ENCODE results near the gene AP3S2. TPM values are rescaled to one million over a fixed set of nuclear protein-coding genes. Genes with fewer than 3 reads are reported as not detected.

The AP3S2 gene
- total and polyA plus RNA-seq, 2 of the 8 experiments (the other 6 are each of a cell fraction or from before 2014, with no cell fraction given), result 19.2 to 45.4 TPM

DNA sequence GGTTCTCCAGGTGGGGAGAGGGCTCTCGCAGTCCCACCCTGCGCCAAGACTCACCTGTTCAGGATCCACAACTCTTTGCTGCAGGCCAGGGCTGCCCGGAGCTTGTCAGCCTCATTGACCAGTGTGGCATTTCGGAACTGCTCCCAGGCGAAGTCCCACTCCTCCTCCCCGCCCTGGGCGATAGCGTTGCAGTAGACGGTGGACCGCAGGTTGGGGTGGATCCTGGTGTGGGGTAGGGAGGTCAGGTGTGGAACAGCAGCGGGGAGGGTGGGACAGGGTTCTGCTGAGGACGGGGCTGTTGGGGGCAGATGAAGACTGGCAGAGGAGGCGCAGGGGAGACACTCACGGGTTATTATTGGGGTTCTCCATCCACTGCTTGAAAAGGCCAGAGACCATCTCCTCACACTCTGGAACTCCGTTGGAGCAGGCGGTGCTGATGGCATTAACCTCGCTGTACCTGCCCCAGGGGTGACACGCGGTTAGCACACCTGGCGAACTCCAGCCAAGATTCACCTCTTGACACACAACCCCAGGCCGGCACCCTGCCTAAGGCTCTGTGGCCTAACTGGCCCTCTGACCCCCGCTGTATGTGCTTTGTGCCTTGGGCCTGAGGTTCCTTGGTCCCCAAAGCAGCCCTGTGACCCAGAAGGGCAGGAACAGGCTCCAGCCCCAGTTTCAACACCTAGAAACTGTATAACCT lies 101.5 kb downstream of the AP3S2 start:
- H3K79me1 ChIP-seq (ENCODE audit: low read depth, low read length), result no peaks in the 10 kb centered on the region
- DNase-seq (ENCODE audit: low read depth in 1 of 2, low spot score in 2 of 2) (no peak), FAIRE-seq (no peak)
- CTCF ChIA-PET (ENCODE audit: partially characterized antibody), result interaction anchor here (0.6 to 2.9 kb wide), 5 partner anchors 10 to 96 kb away, joined by 3 to 7 read pairs (median 4); no protein-coding TSS in a partner anchor
- H2BK120ac ChIP-seq (replicated peaks; ENCODE audit: low read depth, low read length), result no peak overlapping the region
- H4K20me1 ChIP-seq (replicated peaks in 1 of 2; ENCODE audit: control insufficient read depth in 1 of 2, insufficient read depth in 2 of 2, low read length in 2 of 2), result no peaks in the 10 kb centered on the region
- H3K4ac ChIP-seq (replicated peaks; ENCODE audit: insufficient read length, low read depth, low read length), result no peak overlapping the region
- H2AFZ ChIP-seq (ENCODE audit: low read length), result no peak overlapping the region
- H2BK15ac ChIP-seq (ENCODE audit: low read length), result no peak overlapping the region
- H3K27ac ChIP-seq (ENCODE audit: low read depth, low read length), result no peak overlapping the region
- no peak overlapping the region for H2AK5ac ChIP-seq (ENCODE audit: low read depth, low read length)
- H3K14ac ChIP-seq (ENCODE audit: insufficient read length), result no peak overlapping the region
- peaks cover 0 to 3% of the 10 kb centered on the region in 2 experiments; a peak in 2 of 4 replicates for H3K9me3 ChIP-seq (ENCODE audit: insufficient read depth in 2 of 2, low read depth in 1 of 2, low read length in 1 of 2)
- H4K5ac ChIP-seq (ENCODE audit: insufficient read length, low read depth, low read length), result no peak overlapping the region
- no peaks in the 10 kb centered on the region for H3K79me2 ChIP-seq (ENCODE audit: control insufficient read depth in 1 of 2, insufficient read depth in 2 of 2, low read length in 2 of 2)
- no peaks in the 10 kb centered on the region; a peak in 1 of 7 replicates for H3K27me3 ChIP-seq (replicated peaks in 1 of 4; ENCODE audit: control insufficient read depth in 3 of 4, extremely low read depth in 1 of 4, insufficient read depth in 3 of 4, low read length in 3 of 4)
- H3K4me2 ChIP-seq (ENCODE audit: insufficient read depth in 1 of 2, low read depth in 2 of 2, low read length in 2 of 2), result no peak overlapping the region
- H4K8ac ChIP-seq (ENCODE audit: extremely low read depth, insufficient read depth, low read length), result no peak overlapping the region; the same call in 1 of the 2 replicates
- WGBS, 2 experiments (ENCODE audit: extremely low coverage in 1 of 2, insufficient coverage in 1 of 2, insufficient read length in 1 of 2, insufficient replicate concordance in 2 of 2, low coverage in 1 of 2, low lambda C conversion rate in 2 of 2, missing lambda C conversion rate in 1 of 2), result 84% methylated on average over 19 of the region's 22 CpGs; no CpG with 5 or more reads in 1 of the 2 experiments
- POLR2A ChIA-PET (ENCODE audit: partially characterized antibody), result interaction anchor here (0.9 kb wide), 1 partner anchor 10 kb away, joined by 3 read pairs; no protein-coding TSS in a partner anchor
- H3K9ac ChIP-seq (replicated peaks in 1 of 4; ENCODE audit: extremely low read depth in 1 of 4, low read depth in 3 of 4, low read length in 3 of 4), result no peak overlapping the region
- H3K56ac ChIP-seq (replicated peaks; ENCODE audit: insufficient read length, low read depth, low read length), result no peak overlapping the region
- H3K23ac ChIP-seq (ENCODE audit: insufficient read length), result no peak overlapping the region
- H3K36me3 ChIP-seq (ENCODE audit: control insufficient read depth in 2 of 4, insufficient read depth in 4 of 4, low read length in 3 of 4), result no peaks in the 10 kb centered on the region
- H4K91ac ChIP-seq (replicated peaks; ENCODE audit: insufficient read length, low read length), result no peak overlapping the region
- no peak overlapping the region for H2BK12ac ChIP-seq (ENCODE audit: low read depth, low read length)
- H2BK20ac ChIP-seq (ENCODE audit: low read length), result no peak overlapping the region
- H3K23me2 ChIP-seq (ENCODE audit: low read depth, low read length), result no peaks in the 10 kb centered on the region
- no peak overlapping the region for H2BK5ac ChIP-seq (ENCODE audit: low read depth, low read length)
- H3K4me1 ChIP-seq (replicated peaks in 1 of 4; ENCODE audit: control insufficient read depth in 3 of 4, insufficient read depth in 4 of 4, low read length in 3 of 4), result no peaks in the 10 kb centered on the region
- no peak overlapping the region for H3K18ac ChIP-seq (ENCODE audit: extremely low read depth, low read length)
- H3K4me3 ChIP-seq (ENCODE audit: extremely low read depth in 1 of 4, insufficient read depth in 2 of 4, low read depth in 3 of 4, low read length in 4 of 4), result no peak overlapping the region
- TF ChIP-seq YY1 (IDR thresholded peaks at IDR 0.05; ENCODE audit: low read depth, low read length) (no peak), JUN (IDR thresholded peaks at IDR 0.05; ENCODE audit: low read depth, low read length) (no peak), CBX5 (IDR thresholded peaks at IDR 0.05; ENCODE audit: low read depth, low read length) (no peak), CBX8 (IDR thresholded peaks at IDR 0.05; ENCODE audit: borderline replicate concordance, low read depth, low read length) (no peak), ZNF274 (IDR thresholded peaks at IDR 0.05; ENCODE audit: borderline replicate concordance, extremely low read depth, low read length) (no peak), RNF2 (IDR thresholded peaks at IDR 0.05; ENCODE audit: borderline replicate concordance, low read depth, low read length, missing control alignments, poor library complexity, severe bottlenecking) (no peak), POLR2AphosphoS5 (IDR thresholded peaks at IDR 0.05; ENCODE audit: low read depth, low read length) (no peak), SIX5 (IDR thresholded peaks at IDR 0.05; ENCODE audit: low read depth, low read length) (no peak), SIRT6 (IDR thresholded peaks at IDR 0.05; ENCODE audit: low read length) (no peak)
